HG03565 (cell line): ENCODE data around the gene SEC11A.
A peak's percentile ranks its signal among the peaks of the same experiment; 100 is the strongest.
"Not testable (repeated sequence)": the region's sequence is repeated elsewhere in the genome, so short reads cannot be mapped to it uniquely, and the experiment has no call there.

Experiments used
- ATAC-seq: cut with Tn5 transposase; IDR thresholded peaks from one replicate; pipeline ENCODE4 v1.9.1; 2021; ENCODE audit warnings: mild to moderate bottlenecking, moderate library complexity; ENCODE audit not compliant: unreplicated experiment

Gene SEC11A

GRCh38 chr15:84716036-84716732 is at the start of gene SEC11A:
Gene SEC11A, minus strand, starts transcription at chr15:84716139. Its CDS starts 64 bp downstream, at chr15:84716075.
- peak; percentile 85 for ATAC-seq

GRCh38 chr15:84765675-84766074 is 49.7 kb upstream of the SEC11A start:
- ATAC-seq, result no peak

GRCh38 chr15:84764989-84765388 is 49.0 kb upstream of the SEC11A start:
- ATAC-seq, result no peak

- no peak for ATAC-seq
These were observed 48.6 kb upstream of the SEC11A start for GRCh38 chr15:84764585-84764984.

GRCh38 chr15:84762840-84763572 is 47.1 kb upstream of the SEC11A start:
- ATAC-seq, result no peak

- ATAC-seq, result no peak
These were observed 45.7 kb upstream of the SEC11A start for GRCh38 chr15:84761607-84762131.

- no peak for ATAC-seq
These were observed 44.3 kb upstream of the SEC11A start for GRCh38 chr15:84760219-84760618.

GRCh38 chr15:84759018-84759417 is 43.1 kb upstream of the SEC11A start:
- ATAC-seq, result no peak

- ATAC-seq, result no peak
These were observed 40.0 kb upstream of the SEC11A start for GRCh38 chr15:84755736-84756527.

- ATAC-seq, result not testable (repeated sequence)
These were observed 39.0 kb upstream of the SEC11A start for GRCh38 chr15:84754889-84755288.

GRCh38 chr15:84752700-84753099 is 36.8 kb upstream of the SEC11A start:
- no peak for ATAC-seq

GRCh38 chr15:84752195-84752594 is 36.3 kb upstream of the SEC11A start:
- ATAC-seq, result no peak

- not testable (repeated sequence) for ATAC-seq
These were observed 35.8 kb upstream of the SEC11A start for GRCh38 chr15:84751721-84752120.

- no peak for ATAC-seq
These were observed 34.7 kb upstream of the SEC11A start for GRCh38 chr15:84750583-84751092.

- ATAC-seq, result no peak
These were observed 33.4 kb upstream of the SEC11A start for GRCh38 chr15:84749111-84749991.

GRCh38 chr15:84748274-84749110 is 32.6 kb upstream of the SEC11A start, which contains the start of gene ZNF592:
Gene ZNF592, plus strand, starts transcription at chr15:84748592. Its CDS starts 34,084 bp downstream, at chr15:84782676.
- peak; percentile 34 for ATAC-seq

GRCh38 chr15:84747416-84748273 is 31.7 kb upstream of the SEC11A start:
- ATAC-seq, result peak; percentile 28

GRCh38 chr15:84741121-84741520 is 25.2 kb upstream of the SEC11A start:
- no peak for ATAC-seq
